Activated naive CD4-positive, alpha-beta T cell treated with anti-CD3 and anti-CD28 coated beads for 36 hours (primary cell): ENCODE measurements around the gene TARS3. TPM values are rescaled to one million over a fixed set of nuclear protein-coding genes. Genes with fewer than 3 reads are reported as not detected.
"Not testable (repeated sequence)": the region's sequence is repeated elsewhere in the genome, so short reads cannot be mapped to it uniquely, and the experiment has no call there.

ENCODE experiments used
- CTCF ChIA-PET: fragments of 350-600 bp; sonication (Branson Sonifier 250); formaldehyde crosslinking; loops from one replicate; lab custom pipeline; 2021; ENCODE audit warnings: antibody characterized with exemption; lab: Charles Lee
- DNase-seq: peaks from one replicate; pipeline ENCODE4 v3.0.0-alpha.2; 2020
- H3K27ac Mint-ChIP-seq: one replicate; pipeline ENCODE4 v1.8.0; 2021; ENCODE audit warnings: mild to moderate bottlenecking, mixed read lengths
- H3K27me3 Mint-ChIP-seq: one replicate; pipeline ENCODE4 v1.8.0; 2021; ENCODE audit warnings: low read depth, mixed read lengths
- H3K36me3 Mint-ChIP-seq: one replicate; pipeline ENCODE4 v1.8.0; 2021; ENCODE audit warnings: low read depth, mixed read lengths
- H3K4me1 Mint-ChIP-seq: one replicate; pipeline ENCODE4 v1.8.0; 2021; ENCODE audit warnings: low read depth, mixed read lengths
- H3K4me3 Mint-ChIP-seq: one replicate; pipeline ENCODE4 v1.8.0; 2021; ENCODE audit warnings: mild to moderate bottlenecking, moderate library complexity, mixed read lengths
- H3K9me3 Mint-ChIP-seq: one replicate; pipeline ENCODE4 v1.8.0; 2021; ENCODE audit warnings: mixed read lengths
- intact Hi-C: fragments of 100-400 bp; cut with micrococcal nuclease; formaldehyde crosslinking; loops from one replicate; pipeline ENCODE4 v1.15.1; 2023
- total RNA-seq, 2 experiments: library from RNA; stranded (reverse); gene quantifications; one replicate each; pipeline ENCODE4 v1.2.3, GENCODE V29; 2021

TARS3 gene
- 1 to 10 TPM; 6.9 to 8.0 TPM for total RNA-seq

- CTCF ChIA-PET = interaction anchor here (0.6 to 1.8 kb wide), 4 partner anchors 14 to 106 kb away, joined by 3 to 4 read pairs (median 4); no protein-coding TSS in a partner anchor
- Mint-ChIP-seq H3K4me3 (peak within 1 kb of the TSS; percentile 85), H3K36me3 (peaks cover 27% of the 10 kb centered on the region), H3K9me3 (peaks cover 1% of the 10 kb centered on the region), H3K27me3 (no peaks in the 10 kb centered on the region), H3K4me1 (peaks cover 11% of the 10 kb centered on the region), H3K27ac (peak within 1 kb of the TSS; percentile 72)
- intact Hi-C loops = loop anchor here (1.0 to 10.0 kb wide), 4 partner anchors 27 to 1382 kb away; partner anchors contain the start of genes ADAMTS17, SNRPA1 and TM2D3
- DNase-seq = peak; percentile 96
Observed at GRCh38 chr15:101723874-101724674, at the start of gene TARS3. TARS3 (minus strand) TSS chr15:101724473; CDS start chr15:101724387, 86 bp downstream.

GRCh38 chr15:101773496-101774100, 49.3 kb upstream of the TARS3 start:
- no peak overlapping the region for H3K4me3 Mint-ChIP-seq
- peak; percentile 29 for DNase-seq
- no peak overlapping the region for H3K27ac Mint-ChIP-seq
- intact Hi-C loops = no loop called here
- no peaks in the 10 kb centered on the region for H3K4me1 Mint-ChIP-seq
- CTCF ChIA-PET = no interaction called here
- no peaks in the 10 kb centered on the region for H3K36me3 Mint-ChIP-seq
- H3K27me3 Mint-ChIP-seq = no peaks in the 10 kb centered on the region
- H3K9me3 Mint-ChIP-seq = no peaks in the 10 kb centered on the region

GRCh38 chr15:101772921-101773320, 48.6 kb upstream of the TARS3 start:
- Mint-ChIP-seq H3K4me1 (no peaks in the 10 kb centered on the region), H3K4me3 (no peak overlapping the region), H3K36me3 (no peaks in the 10 kb centered on the region), H3K27ac (no peak overlapping the region), H3K27me3 (no peaks in the 10 kb centered on the region), H3K9me3 (no peaks in the 10 kb centered on the region)
- DNase-seq = no peak
- intact Hi-C loops = no loop called here
- CTCF ChIA-PET = interaction anchor here (0.5 kb wide), 1 partner anchor 484 kb away, joined by 3 read pairs; no protein-coding TSS in a partner anchor

GRCh38 chr15:101767083-101767640, 42.9 kb upstream of the TARS3 start:
- H3K27me3 Mint-ChIP-seq, H3K4me1 Mint-ChIP-seq, H3K9me3 Mint-ChIP-seq, H3K36me3 Mint-ChIP-seq, H3K27ac Mint-ChIP-seq, DNase-seq, intact Hi-C loops, H3K4me3 Mint-ChIP-seq, CTCF ChIA-PET: not testable (repeated sequence)

GRCh38 chr15:101765772-101766456, 41.6 kb upstream of the TARS3 start:
- Mint-ChIP-seq H3K36me3 (no peaks in the 10 kb centered on the region), H3K27ac (no peak overlapping the region), H3K4me1 (no peaks in the 10 kb centered on the region), H3K27me3 (no peaks in the 10 kb centered on the region), H3K9me3 (no peaks in the 10 kb centered on the region), H3K4me3 (no peak overlapping the region)
- intact Hi-C loops = no loop called here
- DNase-seq = no peak
- CTCF ChIA-PET = no interaction called here

GRCh38 chr15:101765340-101765671, 41.0 kb upstream of the TARS3 start:
- intact Hi-C loops, H3K27ac Mint-ChIP-seq, H3K9me3 Mint-ChIP-seq, H3K27me3 Mint-ChIP-seq, DNase-seq, CTCF ChIA-PET, H3K4me3 Mint-ChIP-seq, H3K36me3 Mint-ChIP-seq, H3K4me1 Mint-ChIP-seq: not testable (repeated sequence)

GRCh38 chr15:101764669-101765339, 40.5 kb upstream of the TARS3 start:
- H3K9me3 Mint-ChIP-seq, H3K4me1 Mint-ChIP-seq, intact Hi-C loops, H3K4me3 Mint-ChIP-seq, H3K27me3 Mint-ChIP-seq, DNase-seq, H3K36me3 Mint-ChIP-seq, H3K27ac Mint-ChIP-seq, CTCF ChIA-PET: not testable (repeated sequence)

GRCh38 chr15:101746716-101747082, 22.4 kb upstream of the TARS3 start:
- not testable (repeated sequence) for H3K27me3 Mint-ChIP-seq

GRCh38 chr15:101734837-101735236, 10.6 kb upstream of the TARS3 start:
- H3K9me3 Mint-ChIP-seq, H3K27me3 Mint-ChIP-seq, CTCF ChIA-PET, H3K36me3 Mint-ChIP-seq, H3K27ac Mint-ChIP-seq, DNase-seq, H3K4me3 Mint-ChIP-seq, intact Hi-C loops, H3K4me1 Mint-ChIP-seq: not testable (repeated sequence)

More at GRCh38 chr15:101746716-101747082, 22.4 kb upstream of the TARS3 start:
- H3K9me3 Mint-ChIP-seq, intact Hi-C loops, H3K36me3 Mint-ChIP-seq, CTCF ChIA-PET, H3K4me1 Mint-ChIP-seq, H3K27ac Mint-ChIP-seq, DNase-seq: not testable (repeated sequence)
- peak overlapping the region; percentile 70 for H3K4me3 Mint-ChIP-seq

GRCh38 chr15:101733545-101733944, 9.3 kb upstream of the TARS3 start:
- H3K36me3 Mint-ChIP-seq = no peaks in the 10 kb centered on the region
- CTCF ChIA-PET = no interaction called here
- no peak overlapping the region for H3K27ac Mint-ChIP-seq
- intact Hi-C loops = no loop called here
- H3K9me3 Mint-ChIP-seq = no peaks in the 10 kb centered on the region
- no peak for DNase-seq
- no peak overlapping the region for H3K4me3 Mint-ChIP-seq
- H3K27me3 Mint-ChIP-seq = no peaks in the 10 kb centered on the region
- no peaks in the 10 kb centered on the region for H3K4me1 Mint-ChIP-seq

- Mint-ChIP-seq H3K9me3 (no peaks in the 10 kb centered on the region), H3K4me3 (no peak overlapping the region), H3K36me3 (no peaks in the 10 kb centered on the region), H3K27me3 (no peaks in the 10 kb centered on the region), H3K27ac (no peak overlapping the region), H3K4me1 (no peaks in the 10 kb centered on the region)
- CTCF ChIA-PET = no interaction called here
- DNase-seq = no peak
- intact Hi-C loops = no loop called here
Observed at GRCh38 chr15:101732772-101733171, 8.5 kb upstream of the TARS3 start.

- Mint-ChIP-seq H3K4me1 (no peaks in the 10 kb centered on the region), H3K27me3 (no peaks in the 10 kb centered on the region), H3K9me3 (no peaks in the 10 kb centered on the region), H3K27ac (no peak overlapping the region), H3K4me3 (no peak overlapping the region), H3K36me3 (no peaks in the 10 kb centered on the region)
- intact Hi-C loops = no loop called here
- CTCF ChIA-PET = no interaction called here
- no peak for DNase-seq
Observed at GRCh38 chr15:101731746-101732145, 7.5 kb upstream of the TARS3 start.
